Stimulated activated CD4-positive, alpha-beta T cell treated with anti-CD3 and anti-CD28 coated beads, Interleukin-2, amount 100 ng/mL, for 48 hours (primary cell): ENCODE results near the gene SPIC.

Experiments
- DNase-seq, 2 donors: peaks; one replicate each; pipeline ENCODE4 v3.0.0-alpha.2; 2020

The SPIC gene

GRCh38 chr12:101536069-101536674 lies 61.0 kb downstream of the SPIC start:
- DNase-seq, result no peak
